ENCODE measurements around the gene SP2.

The SP2 gene

DNA sequence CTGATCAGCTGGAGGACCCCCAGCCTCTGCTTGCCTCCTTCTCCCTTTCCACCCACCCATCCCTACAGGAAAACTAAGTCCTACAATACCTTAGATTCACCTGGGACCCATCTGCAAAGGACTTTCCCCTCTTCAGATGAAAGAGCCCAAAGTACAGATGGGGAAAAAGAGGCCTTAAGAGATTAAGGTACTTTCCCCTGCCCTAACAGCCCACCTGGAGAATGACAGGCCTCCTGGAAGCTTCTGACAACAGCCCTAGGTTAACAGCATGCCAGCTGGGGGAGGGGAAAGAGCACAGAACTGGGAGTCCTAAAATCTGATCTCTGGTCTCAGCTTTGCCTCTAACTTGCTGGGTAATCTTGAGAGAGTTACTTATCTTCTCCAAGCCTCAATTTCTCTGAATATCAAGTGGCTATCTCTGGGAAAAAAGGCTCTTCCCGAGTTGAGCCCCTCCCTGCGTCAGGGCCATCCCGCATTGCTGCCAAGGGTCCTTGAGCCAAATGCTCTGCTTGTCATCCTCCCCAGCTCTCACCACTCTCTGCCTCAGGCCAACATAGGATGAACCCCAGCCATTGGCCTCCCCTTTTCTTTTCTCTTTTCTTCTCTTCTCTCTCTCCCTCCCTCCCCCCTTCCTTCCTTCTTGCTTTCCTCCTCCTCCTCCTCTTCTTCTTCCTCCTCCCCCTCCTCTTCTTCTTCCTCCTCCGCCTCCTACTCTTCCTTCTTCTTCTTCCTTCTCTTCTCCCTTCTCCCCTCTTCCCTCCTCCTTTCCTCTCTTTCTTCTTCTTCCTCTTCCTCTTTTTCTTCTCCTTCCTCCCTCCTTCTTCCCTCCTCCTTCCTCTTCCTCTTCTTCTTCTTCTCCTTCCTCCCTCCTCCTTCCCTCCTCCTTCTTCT is 22.6 kb upstream of the SP2 start:
- TF ChIP-seq Cebpa-rat (IDR thresholded peaks at IDR 0.05), result no peak
- Histone ChIP-seq H3K4me1 (peaks cover 4 to 38% (median 14%) of the 10 kb centered on the region in 10 experiments; a peak in 17 of 20 replicates), H3K9ac (no peak overlapping the region), H4K20me1 (no peaks in the 10 kb centered on the region; a peak in 2 of 22 replicates), H3K9me3 (replicated peaks in 1 of 11) (no peaks in the 10 kb centered on the region), H3K27ac (no peak overlapping the region), H3K36me3 (no peaks in the 10 kb centered on the region), H3K4me3 (no peak overlapping the region), H3K27me3 (peaks cover 0 to 18% (median 4%) of the 10 kb centered on the region in 11 experiments; a peak in 10 of 22 replicates), H3K4me2 (peak overlapping the region in 5 of 11 experiments; percentile 9 to 30 (median 21); a peak in 3 of 22 replicates)

GRCh38 chr17:47875011-47875985 is 20.7 kb upstream of the SP2 start:
- no peaks in the 10 kb centered on the region; a peak in 2 of 22 replicates for H4K20me1 ChIP-seq
- peaks cover 4 to 46% (median 16%) of the 10 kb centered on the region in 10 experiments; a peak in 17 of 20 replicates for H3K4me1 ChIP-seq
- H3K27me3 ChIP-seq, result peaks cover 0 to 18% (median 4%) of the 10 kb centered on the region in 11 experiments; a peak in 10 of 22 replicates
- H3K9me3 ChIP-seq (replicated peaks in 1 of 11), result no peaks in the 10 kb centered on the region
- peak overlapping the region in 3 of 11 experiments; percentile 8 to 16 (median 13); a peak in 4 of 22 replicates for H3K4me2 ChIP-seq
- H3K9ac ChIP-seq, result no peak overlapping the region
- H3K36me3 ChIP-seq, result no peaks in the 10 kb centered on the region
- H3K27ac ChIP-seq, result no peak overlapping the region
- no peak overlapping the region for H3K4me3 ChIP-seq
- no peak for TF ChIP-seq Cebpa-rat (IDR thresholded peaks at IDR 0.05)

- no peaks in the 10 kb centered on the region; a peak in 1 of 22 replicates for H4K20me1 ChIP-seq
- peak overlapping the region in 3 of 11 experiments; percentile 14 to 51 (median 26); a peak in 7 of 22 replicates for H3K27ac ChIP-seq
- no peaks in the 10 kb centered on the region for H3K36me3 ChIP-seq
- H3K4me3 ChIP-seq, result no peak overlapping the region
- no peak overlapping the region for H3K9ac ChIP-seq
- H3K4me1 ChIP-seq, result peaks cover 17 to 64% (median 29%) of the 10 kb centered on the region in 10 experiments
- no peaks in the 10 kb centered on the region for H3K9me3 ChIP-seq (replicated peaks in 1 of 11)
- no peak for TF ChIP-seq Cebpa-rat (IDR thresholded peaks at IDR 0.05)
- peak overlapping the region; percentile 6 to 61 (median 24); a peak in 16 of 22 replicates for H3K4me2 ChIP-seq
- peaks cover 0 to 10% (median 3%) of the 10 kb centered on the region in 11 experiments; a peak in 9 of 22 replicates for H3K27me3 ChIP-seq
Observed at GRCh38 chr17:47877368-47878034, 18.5 kb upstream of the SP2 start.

GRCh38 chr17:47878203-47879027 is 17.6 kb upstream of the SP2 start:
- peaks cover 0 to 2% (median 0%) of the 10 kb centered on the region in 11 experiments; a peak in 1 of 22 replicates for H3K27me3 ChIP-seq
- no peak for TF ChIP-seq Cebpa-rat (IDR thresholded peaks at IDR 0.05)
- H3K4me2 ChIP-seq, result peak overlapping the region in 8 of 11 experiments; percentile 11 to 61 (median 38); a peak in 12 of 22 replicates
- no peak overlapping the region for H3K9ac ChIP-seq
- no peaks in the 10 kb centered on the region; a peak in 1 of 22 replicates for H4K20me1 ChIP-seq
- no peaks in the 10 kb centered on the region for H3K36me3 ChIP-seq
- H3K4me3 ChIP-seq, result no peak overlapping the region
- no peaks in the 10 kb centered on the region for H3K9me3 ChIP-seq (replicated peaks in 1 of 11)
- H3K4me1 ChIP-seq, result peaks cover 19 to 68% (median 32%) of the 10 kb centered on the region in 10 experiments
- H3K27ac ChIP-seq, result peak overlapping the region in 2 of 11 experiments; percentile 26 to 51; a peak in 1 of 22 replicates

DNA sequence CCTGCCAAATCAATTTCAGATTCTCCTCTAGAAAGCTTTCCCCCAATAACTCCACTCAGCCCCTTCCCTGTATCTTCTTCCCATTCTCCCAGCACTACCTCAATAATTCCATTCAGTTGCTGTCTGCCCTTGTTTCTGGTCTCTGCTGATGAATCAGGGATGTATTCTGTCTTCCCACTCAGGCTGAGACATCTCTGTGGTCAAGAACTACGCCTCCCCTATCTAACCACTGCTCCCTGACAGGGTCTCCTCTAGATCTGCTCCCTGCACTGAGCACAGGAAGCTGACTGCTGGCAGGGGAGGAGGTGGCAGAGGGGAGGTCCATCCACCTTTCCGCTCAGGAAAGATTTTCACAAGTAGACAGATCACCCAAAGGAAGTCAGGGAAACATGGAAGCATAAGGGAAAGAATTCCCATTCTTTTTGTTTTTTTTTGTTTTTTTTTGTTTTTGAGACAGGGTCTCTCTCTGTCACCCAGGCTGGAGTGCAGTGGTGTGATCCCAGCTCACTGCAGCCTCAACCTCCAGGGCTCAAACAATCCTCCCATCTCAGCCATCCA is 16.9 kb upstream of the SP2 start:
- no peak overlapping the region for H3K27ac ChIP-seq
- no peak for TF ChIP-seq Cebpa-rat (IDR thresholded peaks at IDR 0.05)
- no peaks in the 10 kb centered on the region for H3K36me3 ChIP-seq
- no peak overlapping the region for H3K4me3 ChIP-seq
- peaks cover 19 to 61% (median 32%) of the 10 kb centered on the region in 10 experiments for H3K4me1 ChIP-seq
- H3K4me2 ChIP-seq, result peak overlapping the region in 1 of 11 experiments; percentile 33; a peak in 2 of 22 replicates
- no peak overlapping the region for H3K9ac ChIP-seq
- H3K9me3 ChIP-seq (replicated peaks in 1 of 11), result no peaks in the 10 kb centered on the region
- H3K27me3 ChIP-seq, result no peaks in the 10 kb centered on the region
- no peaks in the 10 kb centered on the region; a peak in 1 of 22 replicates for H4K20me1 ChIP-seq

- no peaks in the 10 kb centered on the region for H4K20me1 ChIP-seq
- H3K9ac ChIP-seq, result no peak overlapping the region
- H3K27ac ChIP-seq, result no peak overlapping the region
- no peaks in the 10 kb centered on the region for H3K27me3 ChIP-seq
- H3K4me3 ChIP-seq, result no peak overlapping the region
- no peaks in the 10 kb centered on the region for H3K36me3 ChIP-seq
- no peak overlapping the region for H3K4me2 ChIP-seq
- TF ChIP-seq Cebpa-rat (IDR thresholded peaks at IDR 0.05), result no peak
- H3K4me1 ChIP-seq, result peaks cover 23 to 56% (median 37%) of the 10 kb centered on the region in 10 experiments
- no peaks in the 10 kb centered on the region for H3K9me3 ChIP-seq (replicated peaks in 1 of 11)
Observed at GRCh38 chr17:47879776-47880454, 16.1 kb upstream of the SP2 start.

GRCh38 chr17:47882247-47882646 is 13.8 kb upstream of the SP2 start:
- Histone ChIP-seq H3K27me3 (no peaks in the 10 kb centered on the region), H4K20me1 (no peaks in the 10 kb centered on the region; a peak in 1 of 22 replicates), H3K4me2 (peak overlapping the region; percentile 70 to 85 (median 77)), H3K4me1 (peaks cover 34 to 64% (median 49%) of the 10 kb centered on the region in 10 experiments), H3K9ac (peak overlapping the region in 5 of 11 experiments; percentile 25 to 41 (median 28); a peak in 6 of 22 replicates), H3K9me3 (replicated peaks in 1 of 11) (no peaks in the 10 kb centered on the region), H3K27ac (peak overlapping the region in 8 of 11 experiments; percentile 28 to 56 (median 46); a peak in 13 of 22 replicates), H3K4me3 (0 out of 20 replicates have a peak overlapping the region, but pooled peaks of 2 of the 10 experiments have one; percentile 5 to 6), H3K36me3 (no peaks in the 10 kb centered on the region)
- TF ChIP-seq Cebpa-rat (IDR thresholded peaks at IDR 0.05), result no peak
